ENCODE results near the gene ZNF346.

ZNF346 gene

DNA sequence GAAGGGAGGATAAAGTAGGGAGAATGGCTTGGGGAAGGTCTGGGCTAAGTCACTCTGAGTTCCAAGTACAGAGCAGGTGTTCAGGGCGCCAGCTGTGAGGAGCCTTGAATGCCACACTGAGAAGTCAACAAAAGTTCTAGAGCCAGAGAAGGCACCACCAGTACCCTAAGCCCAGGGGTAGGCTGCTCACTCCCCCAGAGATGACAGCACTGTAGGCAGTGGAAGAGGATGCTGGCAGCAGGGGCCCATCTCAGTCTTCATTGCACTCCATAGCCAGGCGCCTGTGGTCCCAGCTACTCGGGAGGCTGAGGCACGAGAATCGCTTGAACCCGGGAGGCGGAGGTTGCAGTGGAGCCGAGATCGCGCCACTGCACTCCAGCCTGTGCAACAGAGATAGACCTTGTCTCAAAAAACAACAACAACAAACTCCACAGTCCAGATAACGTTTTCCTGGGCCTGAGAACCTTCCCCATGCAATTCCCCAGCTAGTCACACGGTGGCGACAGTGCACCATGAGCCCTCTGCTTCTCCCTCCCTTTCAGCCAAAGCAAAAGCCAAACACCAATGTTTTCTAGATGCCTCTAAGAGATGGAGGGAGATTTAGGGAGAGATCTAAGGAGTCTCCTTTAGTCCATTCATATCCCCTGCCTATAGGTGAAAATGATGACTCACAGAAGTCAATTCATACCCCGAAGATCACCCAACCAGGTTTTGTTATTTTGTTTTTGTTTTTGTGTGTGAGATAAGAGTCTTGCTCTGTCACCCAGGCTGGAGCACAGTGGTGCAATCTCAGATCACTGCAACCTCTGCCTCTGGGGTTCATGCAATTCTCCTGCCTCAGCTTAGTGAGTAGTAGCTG lies 91.3 kb downstream of the ZNF346 start:
- in situ Hi-C loops (cut with MboI; ENCODE audit: low sequenced_read_pairs) = no loop called here

GRCh38 chr5:177116631-177117373 lies 94.3 kb downstream of the ZNF346 start:
- in situ Hi-C loops (cut with MboI; ENCODE audit: low sequenced_read_pairs) = no loop called here

DNA sequence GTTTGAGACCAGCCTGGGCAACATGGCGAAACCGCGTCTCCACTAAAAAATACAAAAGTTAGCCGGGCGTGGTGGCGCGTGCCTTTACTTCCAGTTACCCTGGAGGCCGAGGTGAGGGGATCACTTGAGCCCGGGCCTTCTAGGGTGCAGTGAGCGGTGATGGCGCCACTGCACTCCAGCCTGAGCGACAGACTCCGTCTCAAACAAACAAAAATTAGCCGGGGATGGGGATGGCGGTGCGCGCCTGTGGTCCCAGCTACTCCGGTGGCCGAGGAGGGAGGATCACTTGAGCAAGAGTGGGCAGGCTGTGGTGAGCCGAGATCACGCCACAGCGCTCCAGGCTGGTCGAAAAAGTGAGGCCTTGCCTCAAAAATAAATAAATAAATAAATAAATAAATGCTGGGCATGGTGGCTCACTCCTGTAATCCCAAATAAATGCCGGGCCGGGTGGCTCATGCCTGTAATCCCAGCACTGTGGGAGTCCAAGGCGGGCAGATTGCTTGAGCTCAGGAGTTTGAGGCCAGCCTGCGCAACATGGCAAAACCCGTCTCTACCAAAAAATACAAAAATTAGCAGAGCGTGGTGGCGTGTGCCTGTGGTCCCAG lies 95.0 kb downstream of the ZNF346 start:
- in situ Hi-C loops (cut with MboI; ENCODE audit: low sequenced_read_pairs) = no loop called here

- in situ Hi-C loops (cut with MboI; ENCODE audit: low sequenced_read_pairs) = no loop called here
Measured at GRCh38 chr5:177122566-177122965, 100.1 kb downstream of the ZNF346 start.

GRCh38 chr5:177123789-177124485 lies 101.4 kb downstream of the ZNF346 start:
- in situ Hi-C loops (cut with MboI; ENCODE audit: low sequenced_read_pairs) = no loop called here

DNA sequence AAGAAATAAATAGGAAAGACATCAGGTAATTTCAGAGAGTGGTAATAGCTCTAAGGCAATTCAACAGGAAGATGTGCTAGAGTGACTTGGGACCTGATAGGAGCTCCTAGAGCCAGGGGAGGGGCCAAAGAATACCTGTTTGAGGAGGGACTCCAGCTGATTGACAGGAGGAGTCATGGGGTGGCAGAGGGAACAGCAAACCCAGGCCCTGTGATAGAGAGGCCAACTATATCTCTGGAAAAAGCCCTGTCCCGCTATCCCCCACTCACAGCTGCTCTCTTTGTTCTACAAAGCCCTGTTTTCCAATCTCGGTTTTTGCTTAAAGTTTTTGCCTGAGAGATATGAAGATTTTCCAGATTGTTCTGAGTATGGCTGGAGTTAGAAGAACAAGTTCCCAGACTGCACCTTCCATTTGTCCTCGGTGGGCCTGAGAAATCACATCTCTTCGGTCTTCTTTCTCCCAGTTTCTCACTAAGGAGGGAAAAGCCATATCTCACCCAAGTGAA lies 102.0 kb downstream of the ZNF346 start:
- in situ Hi-C loops (cut with MboI; ENCODE audit: low sequenced_read_pairs) = no loop called here

DNA sequence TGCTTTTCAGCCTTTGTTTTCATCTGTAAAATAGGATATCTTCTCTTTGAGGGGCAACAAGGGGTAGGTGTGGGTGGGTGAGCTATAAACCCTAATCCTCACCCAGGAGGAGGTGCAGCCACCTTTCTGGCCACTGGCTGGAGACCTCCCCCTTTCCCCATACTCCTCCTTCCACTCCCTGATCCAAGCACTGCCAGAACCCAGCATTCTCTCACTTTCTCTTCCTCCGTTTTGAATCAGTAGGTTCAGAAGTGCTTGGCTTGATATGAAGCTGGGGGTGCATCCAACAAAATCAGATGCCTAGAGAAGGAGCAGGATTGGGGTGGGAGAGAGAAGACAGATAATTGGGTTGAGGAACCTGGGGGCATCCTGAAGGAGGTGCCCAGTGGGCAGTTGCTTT lies 104.3 kb downstream of the ZNF346 start:
- in situ Hi-C loops (cut with MboI; ENCODE audit: low sequenced_read_pairs) = no loop called here

DNA sequence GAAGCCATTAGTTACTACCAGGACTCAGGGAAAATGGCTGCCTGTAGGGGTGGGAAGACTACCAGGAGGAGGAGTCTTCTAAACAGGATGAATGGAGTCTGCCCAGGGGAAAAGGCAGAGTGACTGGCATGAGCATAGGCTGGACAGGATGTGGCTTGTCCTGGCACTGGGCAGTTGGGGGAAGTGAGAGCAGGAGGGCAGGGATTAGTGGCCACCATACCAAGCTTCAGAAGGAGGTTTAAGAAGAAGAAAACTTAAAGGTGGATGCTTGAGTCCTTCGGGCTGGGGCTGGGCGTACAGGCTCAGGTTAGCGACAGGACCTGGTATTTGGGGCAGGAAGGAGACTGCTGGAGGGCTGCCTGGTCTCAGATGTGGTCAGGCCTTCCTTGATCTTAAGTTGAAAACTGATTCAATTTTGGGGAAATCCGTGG lies 106.1 kb downstream of the ZNF346 start:
- in situ Hi-C loops (cut with MboI; ENCODE audit: low sequenced_read_pairs) = no loop called here

DNA sequence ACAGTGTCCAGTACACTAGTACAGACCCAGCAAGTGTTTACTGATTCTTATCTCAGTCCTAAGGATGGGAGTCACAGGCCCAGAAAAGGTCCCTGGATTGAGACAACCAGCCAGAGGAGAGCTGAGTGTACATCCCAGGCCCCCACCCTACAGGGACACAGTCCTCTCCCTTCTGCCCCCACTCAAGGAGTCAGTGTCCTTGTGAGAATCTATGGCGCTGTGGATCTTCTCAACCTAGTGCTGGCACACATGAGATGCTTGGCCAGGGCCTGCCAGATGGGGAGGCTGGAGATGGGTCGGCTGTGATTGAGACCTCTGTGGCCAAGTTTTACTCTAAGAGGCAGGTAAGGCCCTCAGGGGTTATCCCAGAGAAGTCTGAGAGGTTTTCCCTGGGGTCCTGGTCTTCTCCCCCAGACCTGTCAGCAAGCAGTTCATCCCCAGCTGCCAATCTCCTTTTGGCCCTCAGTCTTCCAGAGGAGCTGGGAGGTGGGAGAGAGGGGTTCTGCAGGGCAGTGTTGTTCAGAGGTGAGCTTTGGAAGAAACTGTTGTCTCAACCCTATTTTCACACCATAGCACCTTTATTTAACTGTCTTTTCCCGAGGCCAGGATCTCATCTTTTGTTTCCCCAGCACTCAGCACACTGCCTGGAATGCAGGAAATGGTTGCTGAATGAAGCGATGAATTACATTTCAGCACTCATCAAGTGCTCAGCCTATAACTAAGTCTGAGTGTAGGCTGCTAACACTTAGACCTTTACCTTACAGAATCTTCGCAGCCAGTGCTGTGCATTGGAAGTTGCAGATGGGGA lies 107.9 kb downstream of the ZNF346 start:
- in situ Hi-C loops (cut with MboI; ENCODE audit: low sequenced_read_pairs) = no loop called here

All from HL-60/S4 treated with retinoic acid at 250 ng/mL for 4 days and 3 days (cell line).